Neuronal stem cell (in vitro differentiated cells): ENCODE results near the gene LNP1.
A peak's percentile ranks its signal among the peaks of the same experiment; 100 is the strongest.

Source experiments
- DNase-seq: peaks from one replicate; pipeline ENCODE4 v3.0.0-alpha.2; 2013; ENCODE audit warnings: low spot score
- H2AFZ ChIP-seq: one replicate; pipeline ENCODE4 v1.6.1; 2013; ENCODE audit warnings: mild to moderate bottlenecking, low read length, inconsistent platforms
- H2AK5ac ChIP-seq: 2 replicates; pipeline ENCODE4 v1.6.1; 2013; ENCODE audit warnings: low read depth, mild to moderate bottlenecking, inconsistent platforms, low read length, moderate library complexity, mixed read lengths
- H2BK120ac ChIP-seq: 2 replicates; pipeline ENCODE4 v1.6.1; 2013; ENCODE audit warnings: low read depth, mild to moderate bottlenecking, inconsistent platforms, low read length, moderate library complexity, mixed read lengths
- H2BK12ac ChIP-seq: one replicate; pipeline ENCODE4 v1.6.1; 2013; ENCODE audit warnings: low read length, inconsistent platforms
- H2BK15ac ChIP-seq: 2 replicates; pipeline ENCODE4 v1.6.1; 2013; ENCODE audit warnings: mild to moderate bottlenecking, low read length, inconsistent platforms, mixed read lengths
- H2BK5ac ChIP-seq: one replicate; pipeline ENCODE4 v1.6.1; 2013; ENCODE audit warnings: inconsistent platforms, mild to moderate bottlenecking, low read length, moderate library complexity
- H3K14ac ChIP-seq: one replicate; pipeline ENCODE4 v1.6.1; 2013; ENCODE audit warnings: low read length, inconsistent platforms
- H3K18ac ChIP-seq: 2 replicates; pipeline ENCODE4 v1.6.1; 2013; ENCODE audit warnings: low read length, inconsistent platforms
- H3K23ac ChIP-seq: 2 replicates; pipeline ENCODE4 v1.6.1; 2013; ENCODE audit warnings: low read depth, mild to moderate bottlenecking, mixed read lengths, low read length, inconsistent platforms; ENCODE audit not compliant: poor library complexity
- H3K27ac ChIP-seq: replicated peaks from 3 replicates; pipeline ENCODE4 v1.5.1; 2013; ENCODE audit warnings: low read length, inconsistent platforms
- H3K27me3 ChIP-seq, 3 experiments: 2 replicates each; pipeline ENCODE4 v1.6.1; 2013; ENCODE audit warnings: low read length in 3 of 3, mild to moderate bottlenecking in 2 of 3, inconsistent platforms in 1 of 3, low read depth in 1 of 3, mixed read lengths in 1 of 3, moderate library complexity in 1 of 3; ENCODE audit not compliant: control insufficient read depth in 3 of 3, insufficient read depth in 3 of 3
- H3K36me3 ChIP-seq, 2 donors: replicated peaks in 1 of 2; 2 replicates each; pipeline ENCODE4 v1.6.1; 2013; ENCODE audit warnings: low read length in 2 of 2; ENCODE audit not compliant: control insufficient read depth in 2 of 2, insufficient read depth in 2 of 2
- H3K4ac ChIP-seq: 2 replicates; pipeline ENCODE4 v1.6.1; 2013; ENCODE audit warnings: inconsistent platforms, mild to moderate bottlenecking, low read length, moderate library complexity
- H3K4me1 ChIP-seq, 2 donors: 1 replicate in 1 of 2; 2 replicates in 1 of 2; pipeline ENCODE4 v1.6.1; 2013; ENCODE audit warnings: low read length in 2 of 2, low read depth in 1 of 2; ENCODE audit not compliant: control insufficient read depth in 2 of 2, insufficient read depth in 1 of 2
- H3K4me2 ChIP-seq: one replicate; pipeline ENCODE4 v1.6.1; 2013; ENCODE audit warnings: mild to moderate bottlenecking, low read length, inconsistent platforms; ENCODE audit not compliant: insufficient read depth, poor library complexity, severe bottlenecking
- H3K4me3 ChIP-seq, 2 donors: 2 replicates each; pipeline ENCODE4 v1.5.1; 2013; ENCODE audit warnings: low read length in 2 of 2, mild to moderate bottlenecking in 2 of 2, inconsistent platforms in 1 of 2, moderate library complexity in 1 of 2
- H3K79me1 ChIP-seq: one replicate; pipeline ENCODE4 v1.6.1; 2013; ENCODE audit warnings: low read depth, mild to moderate bottlenecking, inconsistent platforms, low read length, moderate library complexity
- H3K9ac ChIP-seq: one replicate; pipeline ENCODE4 v1.6.1; 2013; ENCODE audit warnings: mild to moderate bottlenecking, low read depth, low read length, inconsistent platforms; ENCODE audit not compliant: poor library complexity
- H3K9me3 ChIP-seq, 2 donors: replicated peaks in 1 of 2; 2 replicates each; pipeline versions ENCODE3 to v1.6.1; 2013; ENCODE audit warnings: low read length in 2 of 2, mild to moderate bottlenecking in 2 of 2, inconsistent platforms in 1 of 2, low read depth in 1 of 2, mixed read lengths in 1 of 2, moderate library complexity in 1 of 2; ENCODE audit not compliant: control insufficient read depth in 2 of 2, insufficient read depth in 1 of 2
- H4K8ac ChIP-seq: one replicate; pipeline ENCODE4 v1.6.1; 2013; ENCODE audit warnings: low read depth, mild to moderate bottlenecking, inconsistent platforms, low read length, moderate library complexity
- H4K91ac ChIP-seq: one replicate; pipeline ENCODE4 v1.6.1; 2013; ENCODE audit warnings: low read length, low read depth, mild to moderate bottlenecking, inconsistent platforms; ENCODE audit not compliant: poor library complexity
- WGBS, 2 donors: extraction: QIAGEN DNeasy Blood & Tissue Kit; methylation state at CpG; one replicate each; pipeline ENCODE4 v1.1.7; 2013; ENCODE audit warnings: missing lambda C conversion rate in 2 of 2, mixed read lengths in 1 of 2; ENCODE audit not compliant: insufficient read length in 2 of 2, insufficient replicate concordance in 1 of 2; ENCODE audit errors: extremely low coverage in 2 of 2; 5-methylcytosine and 5-hydroxymethylcytosine counted together

Gene LNP1

DNA sequence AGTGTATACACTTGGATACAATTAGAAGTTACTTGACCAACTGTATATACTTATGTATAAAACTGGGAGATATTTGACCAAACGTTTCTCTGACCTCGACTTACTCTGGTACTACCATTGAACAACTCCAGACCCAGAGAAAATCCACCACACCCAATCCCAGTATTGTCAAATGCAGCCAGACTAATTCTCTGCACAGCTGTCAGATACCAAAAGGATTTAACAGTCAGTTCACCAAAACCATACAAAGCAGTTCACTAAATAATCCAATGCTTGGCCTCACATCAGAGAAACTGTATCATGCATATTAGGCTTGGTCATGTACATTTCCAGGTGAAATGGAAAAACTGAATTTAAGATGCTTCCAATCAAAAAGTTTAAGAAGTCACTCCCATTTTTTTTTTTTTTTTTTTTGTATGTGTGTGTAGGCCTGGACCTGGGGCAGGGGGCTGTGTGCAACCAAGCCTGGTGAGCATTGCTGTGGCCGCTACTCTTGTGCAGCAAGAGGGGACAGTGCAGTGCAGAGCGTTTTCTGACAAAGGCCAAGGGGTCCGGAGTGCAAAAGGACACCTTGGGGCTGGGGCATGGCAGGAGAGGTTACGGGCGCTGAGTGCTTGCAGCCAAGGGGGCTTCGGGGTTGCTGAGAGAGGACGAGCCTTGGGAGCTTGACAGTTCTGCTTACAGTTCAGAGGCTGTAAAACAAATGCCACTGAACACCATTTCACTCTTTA is 1.8 kb upstream of the LNP1 start:
- H3K18ac ChIP-seq, result no peak overlapping the region
- no peak overlapping the region for H2BK120ac ChIP-seq
- no peak overlapping the region for H2BK12ac ChIP-seq
- H3K36me3 ChIP-seq, result peaks cover 0 to 4% of the 10 kb centered on the region in 2 donors
- no peak overlapping the region for H3K14ac ChIP-seq
- H3K27me3 ChIP-seq, result no peaks in the 10 kb centered on the region
- DNase-seq, result no peak
- no peaks in the 10 kb centered on the region for H3K9me3 ChIP-seq
- peak overlapping the region; percentile 54 to 83 for H3K4me3 ChIP-seq
- H2BK5ac ChIP-seq, result no peak overlapping the region
- H3K4me1 ChIP-seq, result peaks cover 5 to 10% of the 10 kb centered on the region in 2 donors
- no peak overlapping the region for H3K4ac ChIP-seq
- H2AK5ac ChIP-seq, result no peak overlapping the region
- no CpG with 5 or more reads among the region's 9 CpGs for WGBS, 2 donors
- no peak overlapping the region for H4K8ac ChIP-seq
- H3K27ac ChIP-seq, result no peak overlapping the region
- peaks cover 4% of the 10 kb centered on the region for H3K79me1 ChIP-seq
- H3K9ac ChIP-seq, result no peak overlapping the region
- no peak overlapping the region for H3K23ac ChIP-seq
- peak overlapping the region; percentile 89 for H3K4me2 ChIP-seq
- no peak overlapping the region for H4K91ac ChIP-seq
- no peak overlapping the region for H2BK15ac ChIP-seq
- no peak overlapping the region for H2AFZ ChIP-seq

DNA sequence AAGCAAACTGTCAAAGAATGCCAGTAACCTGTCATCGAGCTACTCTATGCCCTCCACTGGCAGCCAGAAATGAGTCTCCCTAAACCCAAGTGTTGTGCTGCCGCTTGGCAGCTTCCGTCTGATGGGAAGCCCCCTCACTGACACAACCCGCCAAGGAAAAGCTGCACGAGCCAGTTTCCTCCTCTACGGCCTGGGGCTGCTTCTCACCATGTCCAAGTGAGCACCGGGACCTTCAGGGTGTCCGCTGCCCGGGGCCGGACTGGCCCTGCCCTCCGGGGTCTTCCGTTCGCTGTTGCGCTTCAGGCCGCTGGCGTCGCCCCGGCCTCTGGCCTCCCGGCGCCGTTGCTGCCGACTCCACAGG is 940 bp upstream of the LNP1 start:
- H3K4me1 ChIP-seq, result peaks cover 5 to 10% of the 10 kb centered on the region in 2 donors
- H4K91ac ChIP-seq, result no peak overlapping the region
- no peak overlapping the region for H3K4ac ChIP-seq
- DNase-seq, result peak; percentile 20
- H4K8ac ChIP-seq, result peak overlapping the region; percentile 68
- no peak overlapping the region for H2BK12ac ChIP-seq
- H3K23ac ChIP-seq, result peak overlapping the region; percentile 51
- peaks cover 0 to 4% of the 10 kb centered on the region in 2 donors for H3K9me3 ChIP-seq
- H3K4me3 ChIP-seq, result peak overlapping the region; percentile 83 to 99
- H3K36me3 ChIP-seq, result peaks cover 0 to 9% of the 10 kb centered on the region in 2 donors
- H3K79me1 ChIP-seq, result peaks cover 4% of the 10 kb centered on the region
- H2BK5ac ChIP-seq, result no peak overlapping the region
- WGBS, 2 donors, result no CpG with 5 or more reads among the region's 22 CpGs
- H3K14ac ChIP-seq, result peak overlapping the region; percentile 97
- peak overlapping the region; percentile 91 for H3K18ac ChIP-seq
- H2AK5ac ChIP-seq, result peak overlapping the region; percentile 93
- H3K9ac ChIP-seq, result peak overlapping the region; percentile 85
- H2BK15ac ChIP-seq, result no peak overlapping the region
- H2AFZ ChIP-seq, result peak overlapping the region; percentile 96
- no peaks in the 10 kb centered on the region for H3K27me3 ChIP-seq
- H2BK120ac ChIP-seq, result peak overlapping the region; percentile 30
- H3K27ac ChIP-seq, result peak overlapping the region; percentile 73
- peak overlapping the region; percentile 89 for H3K4me2 ChIP-seq

DNA sequence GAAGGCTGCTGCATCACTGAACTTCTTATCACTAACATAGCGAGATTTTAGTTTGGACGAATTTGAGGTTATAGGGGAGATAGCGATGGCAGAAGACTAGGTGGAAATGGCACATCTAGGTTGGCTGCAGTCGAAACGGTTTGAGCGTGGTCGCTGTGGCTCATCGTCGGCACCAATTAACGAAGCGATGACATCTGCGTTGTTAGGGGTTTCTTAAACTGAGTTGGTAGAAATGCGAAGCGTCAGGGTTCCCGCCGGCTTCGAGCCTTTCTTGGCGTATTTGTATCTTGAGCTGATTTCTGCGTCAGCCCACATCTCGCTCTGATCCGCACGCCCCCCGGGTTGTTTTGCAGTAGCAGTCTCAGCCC is 319 bp downstream of the LNP1 start:
- Histone ChIP-seq H3K4me2 (peak overlapping the region; percentile 62), H3K9me3 (peaks cover 0 to 5% of the 10 kb centered on the region in 2 donors), H3K27ac (peak overlapping the region; percentile 91)

DNA sequence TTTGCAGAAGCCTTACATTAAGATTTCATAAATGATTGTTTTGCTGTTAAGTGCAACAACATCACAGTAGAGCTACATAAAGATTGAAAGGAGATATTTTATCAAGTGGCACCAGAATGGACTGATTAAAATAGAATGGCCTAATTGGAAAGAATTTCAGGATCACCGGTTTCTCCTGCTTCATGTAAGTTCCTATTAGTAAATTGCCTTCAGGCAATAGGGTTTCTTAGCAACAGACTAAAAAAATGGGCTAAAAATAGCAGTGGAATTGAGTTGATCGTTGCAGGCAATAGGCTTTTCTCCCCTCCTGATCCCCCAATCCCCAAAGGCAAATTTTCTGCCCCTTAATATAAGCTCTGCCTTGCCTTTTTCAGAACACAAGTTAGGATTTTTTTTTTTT is 917 bp downstream of the LNP1 start:
- H2AK5ac ChIP-seq, result no peak overlapping the region
- H2BK120ac ChIP-seq, result no peak overlapping the region
- no peak overlapping the region for H3K4ac ChIP-seq
- peaks cover 4% of the 10 kb centered on the region for H3K79me1 ChIP-seq
- H3K4me1 ChIP-seq, result peaks cover 5 to 10% of the 10 kb centered on the region in 2 donors
- no peak overlapping the region for H3K9ac ChIP-seq
- no peak overlapping the region for H3K23ac ChIP-seq
- H3K4me3 ChIP-seq, result peak overlapping the region; percentile 60 to 83
- no peak overlapping the region for H2BK12ac ChIP-seq
- peak overlapping the region; percentile 96 for H2AFZ ChIP-seq
- WGBS, 2 donors, result no CpG with 5 or more reads among the region's 2 CpGs
- no peak for DNase-seq
- H3K27me3 ChIP-seq, result no peaks in the 10 kb centered on the region
- H4K8ac ChIP-seq, result no peak overlapping the region
- no peak overlapping the region for H2BK5ac ChIP-seq
- no peak overlapping the region for H2BK15ac ChIP-seq
- no peak overlapping the region for H4K91ac ChIP-seq
- no peak overlapping the region for H3K14ac ChIP-seq
- H3K36me3 ChIP-seq, result peaks cover 0 to 15% of the 10 kb centered on the region in 2 donors
- H3K18ac ChIP-seq, result no peak overlapping the region
- no peak overlapping the region for H3K27ac ChIP-seq
- H3K4me2 ChIP-seq, result no peak overlapping the region
- peaks cover 0 to 11% of the 10 kb centered on the region in 2 donors for H3K9me3 ChIP-seq

More for the DNA sequence above, 319 bp downstream of the LNP1 start:
- Histone ChIP-seq H2BK5ac (no peak overlapping the region), H2AFZ (peak overlapping the region; percentile 96), H3K4me3 (peak overlapping the region; percentile 83 to 99), H3K4me1 (peaks cover 5 to 10% of the 10 kb centered on the region in 2 donors), H3K4ac (no peak overlapping the region), H3K18ac (peak overlapping the region; percentile 33), H2BK15ac (no peak overlapping the region), H3K27me3 (no peaks in the 10 kb centered on the region), H4K8ac (no peak overlapping the region), H2BK120ac (no peak overlapping the region), H3K14ac (no peak overlapping the region), H3K79me1 (peaks cover 4% of the 10 kb centered on the region), H2AK5ac (no peak overlapping the region), H3K23ac (no peak overlapping the region), H3K9ac (no peak overlapping the region), H4K91ac (no peak overlapping the region), H2BK12ac (no peak overlapping the region), H3K36me3 (peaks cover 0 to 9% of the 10 kb centered on the region in 2 donors)
- no peak for DNase-seq
- WGBS, 2 donors, result no CpG with 5 or more reads among the region's 23 CpGs
